ENCODE measurements around the gene CALHM5.
"Not testable (repeated sequence)": the region's sequence is repeated elsewhere in the genome, so short reads cannot be mapped to it uniquely, and the experiment has no call there.

Gene CALHM5

DNA sequence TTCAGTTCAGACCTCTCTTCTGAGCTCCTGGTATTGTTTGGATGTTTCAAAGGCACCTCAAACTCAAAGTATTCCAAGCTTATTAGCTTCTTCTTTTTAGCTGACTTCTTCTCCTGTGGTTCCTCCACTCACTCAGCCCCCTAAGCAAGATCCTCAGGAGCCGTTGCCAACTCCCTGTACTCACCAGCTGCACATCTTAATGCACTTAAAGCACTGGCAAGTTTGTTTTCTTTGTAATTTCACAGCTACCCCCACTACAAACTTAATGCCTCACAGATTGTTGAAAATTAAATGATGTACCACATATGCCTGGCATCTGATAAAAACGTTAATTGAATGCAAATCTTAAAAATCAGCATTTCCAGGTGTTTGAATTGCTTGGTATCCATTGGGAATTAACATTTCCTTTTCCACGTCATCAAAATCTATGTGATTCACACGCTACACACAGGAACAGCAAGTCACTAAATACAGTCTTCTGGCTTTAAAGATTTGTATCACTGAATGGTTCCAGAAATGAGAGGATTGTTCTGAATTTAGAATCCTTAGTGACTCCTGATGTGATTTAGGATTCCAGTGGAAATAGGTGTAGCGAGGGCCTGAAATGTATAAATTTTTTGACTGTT lies 25.8 kb upstream of the CALHM5 start:
- Mint-ChIP-seq H3K36me3 (ENCODE audit: insufficient read depth) (no peaks in the 10 kb centered on the region), H3K4me3 (no peak overlapping the region), H3K27me3 (peaks cover 27 to 68% of the 10 kb centered on the region in 2 donors), H3K9me3 (no peaks in the 10 kb centered on the region), H3K4me1 (ENCODE audit: low read depth in 2 of 2) (no peaks in the 10 kb centered on the region), H3K27ac (no peak overlapping the region)
- ATAC-seq (replicated peaks), result no peak
- no peak for DNase-seq

- Mint-ChIP-seq H3K4me1 (ENCODE audit: low read depth in 2 of 2) (no peaks in the 10 kb centered on the region), H3K9me3 (peaks cover 4 to 6% of the 10 kb centered on the region in 2 donors), H3K36me3 (ENCODE audit: insufficient read depth) (no peaks in the 10 kb centered on the region), H3K27ac (no peak overlapping the region), H3K27me3 (peaks cover 20 to 65% of the 10 kb centered on the region in 2 donors), H3K4me3 (no peak overlapping the region)
- ATAC-seq (replicated peaks) (no peak), DNase-seq (no peak)
Observed at GRCh38 chr6:116491610-116492330, 19.7 kb upstream of the CALHM5 start.

- peaks cover 4 to 6% of the 10 kb centered on the region in 2 donors for H3K9me3 Mint-ChIP-seq
- no peak overlapping the region for H3K4me3 Mint-ChIP-seq
- ATAC-seq (replicated peaks) (no peak), DNase-seq (no peak)
- no peak overlapping the region for H3K27ac Mint-ChIP-seq
- H3K27me3 Mint-ChIP-seq, result peaks cover 20 to 63% of the 10 kb centered on the region in 2 donors
- H3K36me3 Mint-ChIP-seq (ENCODE audit: insufficient read depth), result no peaks in the 10 kb centered on the region
- no peaks in the 10 kb centered on the region for H3K4me1 Mint-ChIP-seq (ENCODE audit: low read depth in 2 of 2)
Observed at GRCh38 chr6:116492331-116493067, 18.9 kb upstream of the CALHM5 start.

- H3K36me3 Mint-ChIP-seq (ENCODE audit: insufficient read depth); ATAC-seq (replicated peaks); H3K27ac Mint-ChIP-seq; H3K4me3 Mint-ChIP-seq; H3K9me3 Mint-ChIP-seq; DNase-seq; H3K4me1 Mint-ChIP-seq (ENCODE audit: low read depth in 2 of 2): not testable (repeated sequence)
- H3K27me3 Mint-ChIP-seq, result peaks cover 31 to 55% of the 10 kb centered on the region in 2 donors
Observed at GRCh38 chr6:116495161-116495560, 16.3 kb upstream of the CALHM5 start.

DNA sequence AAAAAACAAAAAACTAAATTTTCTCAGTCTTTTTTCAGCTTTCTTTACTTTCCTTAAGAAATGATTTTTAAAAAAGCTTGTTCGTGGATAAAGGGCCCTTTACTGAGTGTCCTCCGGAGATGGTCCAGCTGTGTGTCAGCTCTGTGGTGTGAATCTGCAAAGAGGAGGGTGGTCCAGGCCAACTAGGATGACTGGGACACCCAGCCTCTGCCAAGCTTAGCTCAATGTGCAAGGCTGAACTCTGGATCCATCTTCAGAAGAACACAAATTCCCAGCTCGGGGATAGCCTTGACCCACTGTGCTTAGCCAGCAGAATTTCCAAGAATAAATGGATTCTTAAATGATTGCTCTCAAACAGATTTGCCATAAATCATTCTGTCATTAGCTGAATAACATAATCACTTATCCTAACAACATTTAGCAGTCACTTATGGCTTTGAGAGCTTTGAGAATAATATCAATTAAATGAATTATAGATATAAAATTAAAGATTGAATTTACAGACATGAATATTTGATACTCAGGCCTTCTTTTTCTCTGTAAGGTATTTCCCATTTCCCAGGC lies 14.2 kb upstream of the CALHM5 start:
- no peak for ATAC-seq (replicated peaks)
- peaks cover 49% of the 10 kb centered on the region in 2 donors for H3K27me3 Mint-ChIP-seq
- peaks cover 4 to 6% of the 10 kb centered on the region in 2 donors for H3K9me3 Mint-ChIP-seq
- H3K36me3 Mint-ChIP-seq (ENCODE audit: insufficient read depth), result no peaks in the 10 kb centered on the region
- DNase-seq, result no peak
- no peaks in the 10 kb centered on the region for H3K4me1 Mint-ChIP-seq (ENCODE audit: low read depth in 2 of 2)
- no peak overlapping the region for H3K27ac Mint-ChIP-seq
- no peak overlapping the region for H3K4me3 Mint-ChIP-seq

DNA sequence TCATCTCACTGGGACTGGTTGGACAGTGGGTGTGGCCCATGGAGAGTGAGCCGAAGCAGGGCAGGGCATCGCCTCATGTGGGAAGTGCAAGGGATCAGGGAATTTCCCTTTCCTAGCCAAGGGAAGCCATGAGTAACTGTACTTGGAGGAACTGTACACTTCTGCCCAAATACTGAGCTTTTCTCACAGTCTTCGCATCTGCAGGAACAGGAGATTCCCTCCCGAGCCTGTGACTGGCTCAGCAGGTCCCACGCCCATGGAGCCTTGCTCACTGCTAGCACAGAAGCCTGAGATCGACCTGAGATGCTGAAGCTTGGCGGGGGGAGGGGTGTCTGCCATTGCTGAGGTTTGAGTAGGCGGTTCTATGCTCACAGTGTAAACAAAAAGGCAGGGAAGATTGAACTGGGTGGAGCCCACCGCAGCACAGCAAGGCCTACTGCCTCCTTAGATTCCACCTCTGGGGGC lies 10.4 kb upstream of the CALHM5 start:
- no peaks in the 10 kb centered on the region for H3K9me3 Mint-ChIP-seq
- no peak overlapping the region for H3K4me3 Mint-ChIP-seq
- ATAC-seq (replicated peaks), result no peak
- no peaks in the 10 kb centered on the region for H3K4me1 Mint-ChIP-seq (ENCODE audit: low read depth in 2 of 2)
- H3K36me3 Mint-ChIP-seq (ENCODE audit: insufficient read depth), result no peaks in the 10 kb centered on the region
- peaks cover 59 to 78% of the 10 kb centered on the region in 2 donors for H3K27me3 Mint-ChIP-seq
- DNase-seq, result no peak
- H3K27ac Mint-ChIP-seq, result no peak overlapping the region

DNA sequence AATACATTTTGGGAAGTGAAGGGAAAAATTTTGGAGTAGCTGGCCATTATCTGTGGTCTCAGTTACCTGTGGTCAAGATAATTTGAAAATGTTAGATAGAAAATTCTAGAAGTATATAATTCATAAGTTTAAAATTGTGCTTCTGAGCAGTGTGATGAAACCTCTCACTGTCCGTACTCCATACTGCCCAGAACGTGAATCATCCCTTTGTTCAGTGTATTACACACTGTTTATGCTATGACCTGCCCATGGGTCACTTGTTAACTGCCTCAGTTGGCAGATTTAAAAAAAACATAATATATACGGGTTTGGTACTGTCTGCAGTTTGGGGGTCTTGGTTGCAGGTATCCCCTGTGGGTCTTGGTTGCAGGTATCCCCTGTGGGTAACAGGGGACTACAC lies 4.1 kb upstream of the CALHM5 start:
- H3K36me3 Mint-ChIP-seq (ENCODE audit: insufficient read depth), result no peaks in the 10 kb centered on the region

GRCh38 chr6:116508527-116508926 lies 2.9 kb upstream of the CALHM5 start:
- DNase-seq (no peak), ATAC-seq (replicated peaks) (no peak)
- Mint-ChIP-seq H3K36me3 (ENCODE audit: insufficient read depth) (no peaks in the 10 kb centered on the region), H3K27me3 (peaks cover 23 to 26% of the 10 kb centered on the region in 2 donors), H3K9me3 (no peaks in the 10 kb centered on the region), H3K4me1 (ENCODE audit: low read depth in 2 of 2) (peaks cover 0 to 2% of the 10 kb centered on the region in 2 donors), H3K4me3 (no peak overlapping the region), H3K27ac (no peak overlapping the region)

More for the DNA sequence above, 4.1 kb upstream of the CALHM5 start:
- Mint-ChIP-seq H3K4me3 (no peak overlapping the region), H3K9me3 (no peaks in the 10 kb centered on the region), H3K27ac (no peak overlapping the region), H3K4me1 (ENCODE audit: low read depth in 2 of 2) (peaks cover 0 to 2% of the 10 kb centered on the region in 2 donors), H3K27me3 (peaks cover 35 to 39% of the 10 kb centered on the region in 2 donors)
- no peak for DNase-seq
- no peak for ATAC-seq (replicated peaks)

DNA sequence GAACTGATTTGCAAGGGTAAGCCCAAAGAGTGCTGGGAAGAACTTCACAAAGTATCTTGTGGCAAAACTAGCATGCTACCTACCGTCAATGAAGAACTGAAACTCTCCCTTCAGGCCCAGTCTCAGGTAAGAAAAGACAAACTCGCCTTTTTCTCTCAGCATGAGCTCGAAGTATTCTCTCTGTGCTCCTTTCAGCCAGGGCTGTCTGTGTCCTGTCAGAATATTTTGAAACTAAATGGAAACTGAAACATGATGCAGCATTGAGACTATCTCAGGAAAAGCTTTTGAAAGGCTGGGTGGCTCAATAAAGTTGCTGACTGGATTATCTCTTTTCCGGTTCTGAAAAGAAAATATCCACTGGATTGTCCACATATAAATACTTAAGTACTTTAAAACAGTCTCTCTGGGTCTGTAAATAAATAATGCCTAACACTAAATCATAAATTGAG lies 696 bp downstream of the CALHM5 start:
- ATAC-seq (replicated peaks) (no peak), DNase-seq (no peak)
- Mint-ChIP-seq H3K4me1 (ENCODE audit: low read depth in 2 of 2) (peaks cover 0 to 4% of the 10 kb centered on the region in 2 donors), H3K9me3 (no peaks in the 10 kb centered on the region), H3K27ac (no peak overlapping the region), H3K4me3 (no peak overlapping the region), H3K36me3 (ENCODE audit: insufficient read depth) (peaks cover 2% of the 10 kb centered on the region), H3K27me3 (peaks cover 0 to 5% of the 10 kb centered on the region in 2 donors)

GRCh38 chr6:116512734-116513133 lies 1.3 kb downstream of the CALHM5 start:
- DNase-seq (no peak), ATAC-seq (replicated peaks) (no peak)
- H3K27ac Mint-ChIP-seq, result no peak overlapping the region
- H3K27me3 Mint-ChIP-seq, result peaks cover 2 to 5% of the 10 kb centered on the region in 2 donors
- no peaks in the 10 kb centered on the region for H3K9me3 Mint-ChIP-seq
- peaks cover 0 to 4% of the 10 kb centered on the region in 2 donors for H3K4me1 Mint-ChIP-seq (ENCODE audit: low read depth in 2 of 2)
- H3K4me3 Mint-ChIP-seq, result no peak overlapping the region
- peaks cover 2% of the 10 kb centered on the region for H3K36me3 Mint-ChIP-seq (ENCODE audit: insufficient read depth)

GRCh38 chr6:116513224-116513875 lies 1.9 kb downstream of the CALHM5 start:
- Mint-ChIP-seq H3K27ac (no peak overlapping the region), H3K27me3 (peaks cover 8% of the 10 kb centered on the region in 2 donors), H3K4me1 (ENCODE audit: low read depth in 2 of 2) (peaks cover 0 to 4% of the 10 kb centered on the region in 2 donors), H3K9me3 (no peaks in the 10 kb centered on the region), H3K4me3 (no peak overlapping the region), H3K36me3 (ENCODE audit: insufficient read depth) (peaks cover 2% of the 10 kb centered on the region)
- DNase-seq, result no peak
- ATAC-seq (replicated peaks), result no peak

DNA sequence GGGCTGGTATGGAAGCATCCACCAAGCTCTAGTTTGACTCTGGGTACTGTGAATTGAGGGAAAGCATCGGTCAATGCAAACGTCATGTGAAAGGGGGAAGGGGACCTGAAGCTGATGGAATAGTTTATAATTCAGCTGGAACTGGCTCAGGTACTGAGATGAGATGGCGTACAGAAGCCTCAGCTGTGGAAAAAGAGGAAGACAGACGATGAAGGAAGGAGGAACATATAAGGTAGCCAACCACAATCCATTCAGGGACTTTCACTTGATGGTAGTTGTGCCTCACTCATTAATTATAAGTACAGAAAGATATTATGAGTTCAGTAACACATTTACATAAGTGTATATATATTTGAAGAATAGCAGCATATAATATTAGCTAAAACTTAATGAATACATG lies 2.7 kb downstream of the CALHM5 start:
- Mint-ChIP-seq H3K4me1 (ENCODE audit: low read depth in 2 of 2) (peaks cover 0 to 4% of the 10 kb centered on the region in 2 donors), H3K36me3 (ENCODE audit: insufficient read depth) (peaks cover 2% of the 10 kb centered on the region), H3K27me3 (peaks cover 12 to 16% of the 10 kb centered on the region in 2 donors), H3K4me3 (no peak overlapping the region), H3K9me3 (no peaks in the 10 kb centered on the region), H3K27ac (no peak overlapping the region)
- ATAC-seq (replicated peaks) (no peak), DNase-seq (no peak)

DNA sequence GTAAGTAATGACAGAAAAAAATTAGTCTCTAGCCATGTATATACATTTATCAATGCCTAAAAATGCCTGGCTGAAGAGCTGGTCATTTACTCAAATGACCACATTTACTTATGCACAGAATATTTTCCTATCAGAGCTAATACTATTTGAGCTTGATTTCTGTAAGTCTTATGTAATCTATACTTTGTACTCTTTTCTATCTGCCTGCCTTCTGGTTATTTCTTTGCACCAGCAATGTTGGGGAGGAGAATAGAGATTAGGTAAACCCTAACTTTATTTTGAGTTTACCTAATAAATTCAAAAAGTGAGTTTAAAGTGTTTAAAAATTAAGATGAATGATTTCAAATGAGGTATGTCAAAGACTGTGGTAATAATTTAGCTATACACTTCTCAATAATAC lies 3.7 kb downstream of the CALHM5 start:
- Mint-ChIP-seq H3K27ac (no peak overlapping the region), H3K4me1 (ENCODE audit: low read depth in 2 of 2) (peaks cover 0 to 4% of the 10 kb centered on the region in 2 donors), H3K27me3 (peaks cover 12 to 20% of the 10 kb centered on the region in 2 donors), H3K9me3 (no peaks in the 10 kb centered on the region), H3K36me3 (ENCODE audit: insufficient read depth) (peaks cover 2% of the 10 kb centered on the region), H3K4me3 (no peak overlapping the region)
- ATAC-seq (replicated peaks) (no peak), DNase-seq (no peak)

Data from effector memory CD8-positive, alpha-beta T cell (primary cell).